HT1080 (cell line): ENCODE measurements around the gene PVR. TPM values are rescaled to one million over a fixed set of nuclear protein-coding genes. Genes with fewer than 3 reads are reported as not detected.
"Not testable (repeated sequence)": the region's sequence is repeated elsewhere in the genome, so short reads cannot be mapped to it uniquely, and the experiment has no call there.

Experiments
- DNase-seq: peaks from one replicate; pipeline ENCODE4 v3.0.0-alpha.2; 2015; ENCODE audit warnings: low read depth
- total RNA-seq: library from RNA; depleted of rRNA; stranded (reverse); fragments of >200 nt; shearing (Covaris generic); gene quantifications from 2 replicates; pipeline ENCODE4 v1.2.3, GENCODE V29; 2014

Gene PVR
- total RNA-seq, 1 experiment from 2014 or later = 97.9 TPM

DNA sequence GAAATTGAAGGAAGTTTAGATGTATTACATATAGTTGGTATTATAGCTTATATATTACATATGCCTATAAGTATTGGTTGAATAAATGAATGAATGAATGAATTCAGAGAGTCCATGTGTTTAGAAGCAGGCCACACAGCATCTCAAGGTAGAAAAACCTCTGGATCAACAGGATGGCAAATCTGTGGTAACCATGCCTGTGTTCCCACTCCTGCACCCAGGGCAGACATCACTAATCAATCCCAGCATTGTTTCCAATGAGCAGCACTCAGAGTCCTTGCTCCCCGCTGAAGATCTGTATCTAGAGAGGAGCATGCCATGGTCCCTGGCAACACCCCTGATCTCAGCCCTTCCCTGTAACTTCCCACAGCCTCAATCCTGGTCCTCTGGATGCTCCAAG, 28.5 kb downstream of the PVR start:
- no peak for DNase-seq

DNA sequence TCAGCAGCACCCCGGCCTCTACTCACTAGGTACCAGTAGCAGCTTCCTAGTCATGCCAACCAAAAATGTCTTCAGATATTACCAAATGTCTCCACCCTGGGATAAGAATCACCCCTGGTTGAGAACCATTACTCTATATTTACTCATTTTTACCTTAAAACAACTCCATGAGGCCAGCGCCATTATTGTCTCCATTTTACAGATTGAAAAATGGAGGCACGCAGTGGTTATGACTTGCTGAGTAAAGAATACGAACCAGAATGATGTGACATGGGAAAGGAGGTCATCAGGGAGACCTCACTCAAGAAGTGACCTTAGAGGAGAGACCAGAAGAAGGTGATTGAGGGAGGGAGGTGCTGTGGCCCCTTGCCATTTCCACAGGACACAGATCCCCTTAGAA, 29.8 kb downstream of the PVR start:
- DNase-seq = no peak

- DNase-seq = no peak
These were observed 31.8 kb downstream of the PVR start for GRCh38 chr19:44675521-44675920.

DNA sequence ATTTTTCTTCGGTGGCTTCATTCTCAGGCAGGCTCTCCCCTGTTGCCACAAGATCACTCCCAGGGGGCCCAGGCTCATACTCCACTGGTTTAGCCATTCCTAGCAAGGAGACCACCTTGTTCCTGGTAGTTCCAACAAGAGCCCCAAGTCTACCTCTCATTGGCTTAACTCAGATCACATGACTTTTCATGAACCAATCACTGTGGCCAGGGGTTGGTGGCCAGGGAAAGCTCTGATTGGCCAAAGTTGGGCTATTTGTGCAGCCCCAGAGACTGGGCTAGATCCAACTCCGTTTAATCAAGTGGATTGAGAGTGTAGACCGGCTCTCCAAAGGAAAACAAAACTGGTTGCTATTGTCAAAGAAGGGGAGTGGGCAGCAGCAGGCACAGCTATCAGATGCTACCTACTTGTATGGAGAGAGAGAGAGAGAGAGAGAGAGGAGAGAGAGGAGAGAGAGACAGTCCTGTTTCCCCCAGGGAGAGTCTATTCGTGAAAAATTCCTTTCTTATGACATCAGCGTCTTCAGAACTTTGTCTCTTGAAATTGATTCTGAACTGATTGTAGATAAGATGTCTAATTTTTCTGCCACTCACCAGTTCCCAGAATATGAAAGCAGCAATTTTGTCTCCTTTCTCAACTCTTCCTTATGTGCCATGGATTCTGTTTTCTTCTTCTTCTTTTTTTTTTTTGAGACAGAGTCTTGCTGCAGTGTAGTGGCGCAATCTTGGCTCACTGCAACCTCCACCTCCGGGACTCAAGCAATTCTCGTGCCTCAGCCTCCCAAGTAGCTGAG, 33.5 kb downstream of the PVR start:
- peak; percentile 73 for DNase-seq

DNA sequence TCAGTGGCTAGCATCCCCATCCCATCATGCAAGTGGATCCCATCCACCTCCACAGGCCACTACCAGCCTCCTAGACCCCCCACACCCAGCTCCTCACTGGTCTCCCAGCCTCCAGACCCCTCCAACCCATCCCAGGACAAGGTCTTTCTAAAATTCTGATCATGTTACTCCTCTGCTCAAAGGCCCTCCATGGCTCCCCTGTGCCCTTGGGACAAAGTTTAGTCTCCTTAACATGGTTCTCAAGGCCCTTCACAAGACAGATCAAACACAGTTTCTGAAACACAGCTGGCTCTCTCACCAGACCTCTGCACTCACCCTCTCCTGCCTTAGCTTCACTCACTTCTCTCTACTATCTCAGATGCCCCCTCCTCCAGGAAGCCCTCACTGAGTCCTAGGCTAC, 36.8 kb downstream of the PVR start:
- DNase-seq = no peak

- DNase-seq = no peak
These were observed 38.5 kb downstream of the PVR start for GRCh38 chr19:44681992-44682790.

DNA sequence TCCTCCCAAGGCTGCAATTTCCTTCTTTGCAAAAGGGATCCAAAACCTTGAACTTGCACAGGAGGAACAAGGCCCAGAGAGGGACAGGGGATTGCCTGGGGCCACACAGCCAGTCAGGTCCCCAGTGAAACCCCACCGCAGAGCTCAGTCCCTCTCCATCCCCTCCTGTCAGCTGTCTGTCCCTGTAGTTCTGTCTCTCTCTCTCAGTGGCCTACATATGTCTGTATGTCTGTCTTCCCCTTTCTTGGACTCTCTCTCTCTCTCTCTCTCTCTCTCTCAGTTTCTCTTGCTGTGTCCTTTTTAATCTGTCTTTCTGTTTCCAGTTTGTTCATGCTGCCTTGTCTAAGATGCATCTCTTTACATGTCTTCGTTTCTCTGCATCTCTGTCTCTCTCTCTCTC, 39.1 kb downstream of the PVR start:
- DNase-seq = no peak

DNA sequence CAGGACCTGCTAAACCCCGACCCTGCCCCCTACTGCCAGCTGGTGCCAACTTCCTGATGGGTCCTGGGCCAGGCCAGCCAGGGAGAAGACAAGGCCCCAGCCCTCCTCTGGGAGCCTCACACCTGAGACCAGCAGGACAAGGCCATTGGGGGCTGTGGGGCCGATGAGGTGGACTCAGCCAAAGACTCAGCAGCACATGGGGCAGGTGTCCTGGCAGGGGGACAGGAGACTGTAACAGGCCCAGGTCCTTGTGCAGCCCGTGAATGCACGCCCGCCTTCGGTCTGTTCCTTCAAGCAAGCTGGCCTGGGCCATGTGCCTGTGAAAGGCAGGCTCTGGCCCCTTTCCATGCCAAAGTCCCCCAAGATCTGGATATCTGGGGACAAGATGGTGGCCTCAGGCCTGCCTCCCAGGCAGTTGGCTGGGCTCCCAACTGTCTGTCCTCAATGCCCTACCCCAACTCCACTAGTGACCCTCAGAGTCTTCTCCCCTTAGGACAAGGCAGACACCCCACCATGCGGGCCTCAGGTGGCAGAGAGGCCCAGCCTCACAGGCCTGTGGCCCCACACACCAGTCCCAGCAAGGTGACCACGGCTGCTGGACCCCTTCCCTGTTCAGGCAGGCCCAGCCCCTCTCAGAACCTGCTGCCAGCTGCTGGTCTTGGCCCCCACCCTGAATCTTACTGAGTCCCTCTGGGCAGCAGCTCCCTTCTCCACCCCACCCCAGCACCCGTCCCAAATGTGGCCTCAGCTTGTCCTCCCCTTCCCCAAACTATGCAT, 39.9 kb downstream of the PVR start:
- DNase-seq = no peak

GRCh38 chr19:44684396-44684795, 40.7 kb downstream of the PVR start:
- DNase-seq = not testable (repeated sequence)

DNA sequence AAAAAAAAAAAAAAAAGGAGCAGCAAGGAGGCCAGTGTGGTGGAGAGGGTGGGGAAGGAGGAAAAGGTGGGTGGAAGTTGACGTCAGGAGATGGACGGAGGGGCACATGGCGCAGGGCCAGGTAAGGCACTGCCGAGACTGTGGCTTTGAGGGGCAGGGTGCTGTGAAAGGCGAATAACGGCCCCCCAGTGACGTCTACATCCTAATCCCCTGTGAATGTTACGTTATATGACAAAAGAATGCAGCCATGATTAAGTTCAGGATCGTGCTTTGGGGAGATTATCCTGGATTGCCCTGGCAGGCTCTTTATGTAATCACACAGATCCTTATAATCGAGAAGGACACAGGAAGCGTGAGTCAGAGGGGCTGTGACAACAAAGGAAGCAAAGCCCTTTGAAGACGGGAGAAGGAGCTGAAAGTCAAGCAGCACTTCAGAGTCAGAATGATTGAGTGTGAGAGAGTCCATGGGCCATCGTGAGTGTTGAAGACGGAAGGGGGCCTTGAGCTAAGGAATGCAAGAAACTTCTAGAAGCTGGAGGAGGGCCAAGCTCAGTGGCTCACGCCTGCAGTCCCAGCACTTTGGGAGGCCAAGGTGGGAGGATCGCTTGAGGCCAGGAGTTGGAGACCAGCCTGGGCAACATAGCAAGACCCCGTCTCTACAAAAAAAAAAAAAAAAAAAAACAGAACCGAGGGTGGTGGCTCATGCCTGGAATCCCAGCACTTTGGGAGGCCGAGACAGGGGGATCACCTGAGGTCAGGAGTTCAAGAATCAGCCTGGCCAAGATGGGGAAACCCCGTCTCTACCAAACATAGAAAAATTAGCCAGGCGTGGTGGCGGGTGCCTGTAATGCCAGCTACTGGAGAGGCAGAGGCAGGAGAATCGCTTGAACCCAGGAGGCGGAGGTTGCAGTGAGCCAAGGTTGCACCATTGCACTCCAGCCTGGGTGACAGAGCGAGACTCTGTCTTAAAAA, 41.5 kb downstream of the PVR start:
- peak; percentile 94 for DNase-seq

- DNase-seq = peak; percentile 68
These were observed 42.2 kb downstream of the PVR start for GRCh38 chr19:44685877-44686276.

- DNase-seq = no peak
These were observed 43.2 kb downstream of the PVR start for GRCh38 chr19:44686896-44687295.

- no peak for DNase-seq
These were observed 44.2 kb downstream of the PVR start for GRCh38 chr19:44687888-44688287.

DNA sequence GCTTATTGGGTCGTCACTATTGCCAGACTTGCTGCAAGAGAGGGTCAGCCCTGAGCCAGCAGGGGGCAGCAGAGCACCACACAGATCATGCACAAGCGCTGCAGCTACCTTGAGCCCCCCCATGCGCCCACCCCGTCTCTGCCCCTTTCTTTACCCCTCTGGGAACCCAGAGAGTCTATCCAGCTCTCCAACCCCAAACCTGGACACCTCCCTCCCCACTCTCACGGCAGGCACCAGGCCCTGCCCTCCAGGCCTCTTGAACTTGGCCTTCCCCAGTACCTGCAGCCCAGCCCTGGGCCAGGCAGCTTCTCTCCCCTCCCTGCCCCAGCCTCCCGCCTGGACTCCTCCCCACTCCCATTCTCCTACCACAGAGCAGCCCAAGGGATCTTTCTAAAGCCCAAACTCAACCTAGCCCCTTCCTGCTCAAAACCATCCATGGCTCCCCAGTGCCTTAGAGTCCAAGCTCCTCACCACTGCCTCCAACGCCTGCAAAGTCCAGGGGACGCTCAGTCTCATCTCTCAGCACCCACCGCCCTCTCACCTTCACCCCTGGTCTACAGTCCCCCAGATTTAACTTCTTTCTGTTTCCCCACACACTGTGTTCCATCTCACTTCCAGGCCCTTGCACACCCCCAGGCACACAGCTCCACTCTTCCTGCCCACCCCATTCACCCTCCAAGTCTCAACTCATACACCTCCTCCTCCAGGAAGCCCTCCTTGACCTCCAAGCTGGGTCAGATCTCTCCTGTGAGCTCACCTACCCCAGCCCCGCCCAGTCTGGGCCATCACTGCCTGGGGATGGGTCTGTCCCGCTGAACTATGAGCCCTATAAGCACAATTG, 45.8 kb downstream of the PVR start:
- DNase-seq = peak; percentile 52

DNA sequence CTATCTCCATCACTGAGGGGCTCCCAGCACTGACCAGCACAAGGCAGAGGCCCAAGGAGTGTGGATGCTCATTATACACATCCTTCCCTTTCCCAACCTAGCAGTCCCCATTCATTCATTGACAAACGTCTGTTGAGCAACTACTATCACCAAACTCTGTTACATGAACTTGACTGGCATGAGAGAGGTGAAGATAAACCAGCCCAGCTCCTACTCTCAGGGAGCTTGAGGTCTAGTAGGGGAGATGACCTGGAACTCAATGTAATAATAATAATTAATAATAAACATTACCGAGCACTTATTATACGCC, 46.4 kb downstream of the PVR start:
- DNase-seq = no peak

DNA sequence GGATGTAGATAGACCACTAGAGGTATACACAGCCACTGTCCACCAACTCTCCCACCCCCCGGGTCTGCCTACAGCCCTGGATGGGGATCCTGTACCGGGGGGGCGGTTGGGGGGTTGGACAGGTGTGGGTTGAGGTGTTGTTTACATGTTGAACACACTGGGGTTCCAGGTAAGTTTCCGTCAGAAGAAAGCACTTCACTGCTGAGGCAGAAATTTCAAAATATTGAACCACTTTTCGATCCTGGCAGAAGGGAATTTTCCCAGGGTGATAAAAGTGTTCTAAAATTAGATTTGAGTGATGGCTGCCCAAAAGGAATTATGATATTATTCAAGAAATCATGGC, 48.6 kb downstream of the PVR start:
- DNase-seq = no peak

DNA sequence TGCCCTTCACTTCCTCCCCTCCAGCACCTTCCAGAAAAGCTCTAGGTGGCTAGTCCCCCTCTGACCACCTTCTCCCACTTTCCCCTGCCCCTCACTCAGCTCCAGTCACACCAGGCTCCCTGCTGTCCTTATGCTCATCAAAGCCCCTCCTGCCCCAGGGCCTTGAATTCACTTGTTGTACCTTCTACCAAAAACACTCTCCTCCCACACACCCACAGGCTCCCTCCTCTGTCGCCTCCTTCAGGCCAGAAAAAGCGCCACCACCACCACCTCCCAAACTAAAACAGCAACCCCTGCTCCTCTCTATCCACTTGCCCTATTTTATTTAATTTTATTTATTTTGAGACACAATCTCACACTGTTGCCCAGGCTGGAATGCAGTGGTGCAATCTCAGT, 50.5 kb downstream of the PVR start:
- no peak for DNase-seq

DNA sequence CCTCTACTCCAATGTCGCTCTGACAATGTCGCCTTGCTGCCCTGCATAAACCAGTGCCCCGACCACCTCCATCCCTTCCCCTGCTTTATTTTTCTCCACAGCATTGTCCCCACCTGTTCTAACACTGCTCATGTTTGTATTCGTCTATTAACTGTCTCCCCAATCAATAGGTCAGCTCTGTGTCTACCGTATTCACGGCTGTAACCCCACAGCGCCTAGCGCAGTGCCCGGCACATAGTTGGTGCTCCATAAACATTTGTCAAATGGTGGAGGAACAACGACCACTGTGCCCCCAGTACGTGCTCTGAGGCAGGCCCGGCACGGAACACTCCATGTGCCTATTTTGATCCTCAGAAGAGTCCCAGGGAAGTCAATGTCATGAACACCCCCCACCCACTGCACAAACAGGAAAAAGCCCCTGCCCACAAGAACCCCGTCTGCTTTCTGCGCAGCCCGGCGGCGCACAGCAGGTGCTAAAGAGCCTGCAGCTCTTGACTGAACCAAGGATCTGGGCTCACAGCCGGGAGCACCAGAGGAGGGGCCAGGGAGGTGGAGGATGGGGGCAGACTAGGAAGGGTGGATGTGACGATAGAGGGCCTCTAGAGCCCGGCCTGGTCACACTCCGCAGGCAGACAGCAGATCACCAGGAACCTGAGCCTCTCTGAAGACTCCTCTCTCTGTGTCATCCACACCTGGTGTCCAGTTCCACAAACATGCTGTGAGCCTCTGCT, 53.4 kb downstream of the PVR start:
- DNase-seq = no peak

- DNase-seq = no peak
These were observed 53.9 kb downstream of the PVR start for GRCh38 chr19:44697670-44698034.
